K562 treated with DMSO at 1 percent for 4 hours (cell line): ENCODE results near the gene ABAT. TPM values are rescaled to one million over a fixed set of nuclear protein-coding genes. Genes with fewer than 3 reads are reported as not detected.

Experiments used
- total RNA-seq: library from RNA; unstranded; fragments of 300-600 nt; gene quantifications from 2 replicates; pipeline ENCODE4 v1.2.3, GENCODE V29; 2022; ENCODE audit not compliant: insufficient read depth

ABAT gene
- 0.70 and 0.78 TPM in 2 replicates for total RNA-seq

DNA sequence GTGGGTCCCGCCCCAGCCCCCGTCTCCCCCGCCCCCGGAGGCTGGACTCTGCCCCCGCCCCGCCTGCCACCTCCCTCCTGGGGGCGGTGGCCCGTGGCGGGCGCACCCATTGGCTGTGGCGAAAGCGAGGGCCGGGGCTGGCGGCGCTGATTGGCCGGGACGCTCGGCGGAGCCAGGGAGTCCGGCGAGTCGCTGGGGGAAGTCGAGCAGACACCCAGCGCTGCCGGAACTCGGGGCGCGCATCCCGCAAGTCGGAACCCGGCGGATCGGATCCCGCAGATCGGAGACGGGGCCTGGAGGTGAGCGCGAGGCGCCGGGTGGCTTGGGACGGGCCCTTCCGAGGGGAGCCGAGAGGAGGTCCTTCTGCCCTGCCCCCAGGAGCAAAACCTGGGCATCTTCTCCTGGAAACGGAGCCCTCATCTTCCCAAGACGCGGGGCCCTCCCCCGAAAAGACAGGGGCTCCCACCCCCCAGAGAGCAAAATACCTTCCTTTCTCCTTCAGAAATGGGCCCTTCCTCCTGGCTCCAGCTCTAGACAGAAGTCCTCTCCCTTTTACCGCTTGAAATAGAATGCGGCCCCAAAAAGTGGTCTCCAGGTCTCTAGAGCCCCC lies at the start of gene ABAT:
Gene ABAT (plus strand): TSS at position 205 of the 610 bp plus-strand sequence. CDS start 61,123 bp downstream, outside the sequence.

DNA sequence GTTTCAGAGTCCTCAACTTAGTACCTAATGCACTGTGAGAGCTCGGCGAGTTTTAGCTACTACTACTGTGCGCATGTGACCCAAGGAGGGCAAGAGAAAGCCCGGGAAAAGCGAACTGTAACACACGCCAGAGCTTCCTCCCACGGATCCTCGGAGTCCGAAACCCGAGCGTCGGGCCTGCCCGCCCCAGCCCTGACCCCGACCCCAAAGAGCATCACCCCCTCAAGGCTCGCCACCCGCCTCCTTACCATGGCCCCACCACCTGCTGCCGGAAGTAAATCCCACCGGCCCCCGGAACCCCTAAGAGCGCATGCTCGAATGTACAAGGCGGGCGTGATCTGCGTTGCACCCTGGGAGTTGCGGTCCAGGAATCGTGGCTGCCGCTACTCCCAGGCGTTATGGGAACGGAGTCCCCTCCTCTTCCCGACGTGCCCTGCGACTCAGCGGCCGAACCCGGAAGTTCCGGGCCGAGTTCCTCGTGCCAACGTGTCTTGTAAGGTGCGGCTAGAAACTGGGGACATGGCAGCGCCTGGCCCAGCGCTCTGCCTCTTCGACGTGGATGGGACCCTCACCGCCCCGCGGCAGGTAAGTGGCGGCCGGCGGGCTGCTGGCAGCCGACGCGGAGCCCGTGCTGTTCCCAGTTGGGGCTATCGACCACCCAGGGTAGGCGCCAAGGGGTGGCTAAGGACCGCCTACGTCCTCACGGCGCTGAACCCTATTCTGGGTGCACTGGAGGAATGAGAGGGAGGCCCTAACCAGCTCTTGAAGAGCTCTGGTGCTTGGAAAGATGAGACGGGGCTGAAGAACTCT lies 123.2 kb downstream of the ABAT start, which contains the start of the genes PMM2 and TMEM186:
Gene PMM2 (plus strand): TSS at position 476 of the 810 bp plus-strand sequence. CDS start 44 bp downstream, at position 520.
Gene TMEM186 (minus strand): TSS at position 276 of the 810 bp plus-strand sequence. CDS start 25 bp downstream, at position 251.

Other genes with a start within 250 kb of the ABAT start
- gene TMEM114, start 84.1 kb upstream of the ABAT start, total RNA-seq, result not detected in 2 replicates
- gene METTL22, start 52.9 kb upstream of the ABAT start, total RNA-seq, result 12.7 and 28.6 TPM in 2 replicates
- 7.0 and 10.3 TPM in 2 replicates for gene TMEM186, start 123.0 kb downstream of the ABAT start, total RNA-seq
- gene PMM2, start 123.2 kb downstream of the ABAT start, total RNA-seq, result 9.7 and 10.9 TPM in 2 replicates
- gene CARHSP1, start 194.4 kb downstream of the ABAT start, total RNA-seq, result 138 and 157 TPM in 2 replicates
- not detected in 2 replicates for gene LITAFD, start 207.7 kb downstream of the ABAT start, total RNA-seq